Colonic mucosa (tissue), 4 donors: ENCODE results near the gene LDLRAD2. TPM values are rescaled to one million over a fixed set of nuclear protein-coding genes. Genes with fewer than 3 reads are reported as not detected.

Source experiments
- DNase-seq: peaks from one replicate; pipeline ENCODE4 v3.0.0-alpha.2; 2020
- H3K27ac ChIP-seq: fragments of 200-600 bp; one replicate; pipeline ENCODE4 v1.8.0; 2021
- H3K27me3 ChIP-seq: fragments of 200-600 bp; one replicate; pipeline ENCODE4 v1.8.0; 2021
- H3K36me3 ChIP-seq: fragments of 200-600 bp; one replicate; pipeline ENCODE4 v1.8.0; 2021
- H3K4me1 ChIP-seq: fragments of 200-600 bp; one replicate; pipeline ENCODE4 v1.8.0; 2021; ENCODE audit warnings: mild to moderate bottlenecking
- H3K4me3 ChIP-seq: fragments of 200-600 bp; one replicate; pipeline ENCODE4 v1.8.0; 2021
- H3K9ac ChIP-seq, 2 donors: one replicate each; pipeline ENCODE4 v1.7.0; 2013; ENCODE audit warnings: control low read depth in 2 of 2, low read depth in 2 of 2, low read length in 2 of 2
- H3K9me3 ChIP-seq: fragments of 200-600 bp; one replicate; pipeline ENCODE4 v1.8.0; 2021
- CTCF ChIP-seq: fragments of 200-600 bp; IDR thresholded peaks from one replicate; pipeline ENCODE4 v1.8.0; 2022; ENCODE audit warnings: antibody characterized with exemption, mild to moderate bottlenecking
- intact Hi-C: fragments of 100-400 bp; cut with DNase I; formaldehyde crosslinking; loops from one replicate; pipeline ENCODE4 v1.14.1; 2022
- total RNA-seq, 2 donors: library from RNA; stranded (reverse); fragmentation: NEBNext Ultra II Directional in 1 of 2; extraction: Animal tissue kit (Norgen Biotek cat#: 25700) in 1 of 2; gene quantifications; one replicate each; pipeline ENCODE4 v1.2.1, GENCODE V29; 2021
- donor health status: healthy.
- donor health status: DM: no; HTN: no; CAD: no.
- donor health status: DM: no; HTN: no; CAD: no.

The LDLRAD2 gene
- total RNA-seq, 2 donors from 2014 or later, result 0.08 to 0.25 TPM

DNA sequence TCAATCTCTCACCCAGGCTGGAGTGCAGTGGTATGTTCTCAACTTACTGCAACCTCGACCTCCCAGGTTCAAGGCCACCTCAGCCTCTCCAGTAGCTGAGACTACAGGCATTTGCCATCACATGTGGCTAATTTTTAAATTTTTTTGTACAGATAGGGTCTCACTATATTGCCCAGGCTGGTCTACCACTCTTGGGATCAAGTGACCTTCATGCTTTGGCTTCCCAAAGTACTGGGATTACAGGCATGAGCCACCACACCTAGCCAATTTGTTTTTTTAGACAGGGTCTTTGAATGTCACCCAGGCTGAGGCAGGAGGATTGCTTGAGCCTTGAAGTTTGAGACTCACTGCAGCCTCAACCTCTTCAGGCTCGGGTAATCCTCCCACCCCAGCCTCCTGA is 19.0 kb upstream of the LDLRAD2 start:
- Histone ChIP-seq H3K36me3 (no peaks in the 10 kb centered on the region), H3K4me1 (no peaks in the 10 kb centered on the region), H3K9ac (no peak overlapping the region), H3K27me3 (no peaks in the 10 kb centered on the region), H3K4me3 (no peak overlapping the region), H3K27ac (no peak overlapping the region), H3K9me3 (no peaks in the 10 kb centered on the region)
- intact Hi-C loops, result no loop called here
- DNase-seq, result no peak
- TF ChIP-seq CTCF, result no peak

DNA sequence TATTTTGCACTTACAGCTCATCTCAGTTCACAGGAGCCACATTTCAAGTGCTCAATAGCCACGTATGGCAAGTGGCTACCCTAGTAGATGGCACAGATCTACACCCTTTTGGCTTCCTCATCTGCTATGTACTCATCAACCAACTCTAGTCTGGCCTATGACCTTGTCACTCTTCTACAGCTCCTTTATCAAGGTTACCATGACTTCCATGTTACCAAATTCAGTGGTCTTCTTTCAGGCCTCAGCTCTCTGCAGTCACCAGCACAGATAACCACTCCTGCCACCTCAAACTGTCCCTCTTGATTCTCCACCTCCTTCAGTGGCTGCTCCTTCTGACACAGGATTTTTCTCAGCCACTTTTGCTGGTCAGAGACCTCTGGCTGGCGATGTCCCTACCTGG is 17.4 kb upstream of the LDLRAD2 start:
- H3K4me1 ChIP-seq, result no peaks in the 10 kb centered on the region
- H3K27ac ChIP-seq, result no peak overlapping the region
- no peaks in the 10 kb centered on the region for H3K36me3 ChIP-seq
- DNase-seq, result no peak
- no peak overlapping the region for H3K4me3 ChIP-seq
- H3K9ac ChIP-seq, result no peak overlapping the region
- intact Hi-C loops, result no loop called here
- TF ChIP-seq CTCF, result no peak
- no peaks in the 10 kb centered on the region for H3K9me3 ChIP-seq
- no peaks in the 10 kb centered on the region for H3K27me3 ChIP-seq

DNA sequence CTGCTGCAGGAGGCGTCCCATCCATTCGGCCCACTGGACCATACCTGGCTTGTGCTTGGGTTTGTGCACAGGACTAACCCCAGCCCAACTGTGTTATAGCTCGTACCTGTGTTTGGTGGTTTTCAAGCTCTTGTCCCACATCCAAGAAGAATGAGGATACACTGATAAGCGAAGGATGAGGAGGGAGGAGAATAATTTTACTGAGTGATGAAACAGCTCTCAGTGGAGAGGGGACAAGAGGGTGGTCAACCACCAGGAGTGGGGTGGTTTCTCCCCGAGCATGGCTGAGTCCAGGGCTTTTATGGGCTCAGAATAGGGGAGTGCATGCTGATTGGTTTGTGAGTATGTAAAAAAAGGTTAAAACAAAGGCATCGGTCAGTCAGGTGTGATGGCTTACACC is 17.0 kb upstream of the LDLRAD2 start:
- no peaks in the 10 kb centered on the region for H3K36me3 ChIP-seq
- H3K4me1 ChIP-seq, result no peaks in the 10 kb centered on the region
- no peak for TF ChIP-seq CTCF
- H3K9ac ChIP-seq, result no peak overlapping the region
- DNase-seq, result no peak
- H3K9me3 ChIP-seq, result no peaks in the 10 kb centered on the region
- no peak overlapping the region for H3K27ac ChIP-seq
- no peaks in the 10 kb centered on the region for H3K27me3 ChIP-seq
- no peak overlapping the region for H3K4me3 ChIP-seq
- intact Hi-C loops, result no loop called here

DNA sequence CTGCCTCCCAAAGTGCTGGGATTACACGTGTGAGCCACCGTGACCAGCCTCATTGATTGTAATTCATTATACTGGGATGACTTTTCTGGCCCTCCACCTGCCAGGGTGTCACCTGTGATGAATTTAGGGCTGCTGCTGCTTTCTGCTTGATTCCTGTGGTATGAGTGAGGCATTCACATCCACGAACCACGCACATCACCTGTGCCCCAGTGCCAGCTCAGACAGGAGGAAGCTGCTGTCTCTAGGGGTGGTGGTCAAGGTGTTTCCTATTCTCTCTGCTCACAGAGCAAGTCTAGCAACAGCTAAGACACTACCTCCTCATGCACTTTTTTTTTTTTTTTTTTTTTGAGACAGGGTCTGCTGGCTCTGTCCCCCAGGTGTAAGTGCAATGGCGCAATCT is 12.3 kb upstream of the LDLRAD2 start:
- no peak overlapping the region for H3K27ac ChIP-seq
- no peaks in the 10 kb centered on the region for H3K27me3 ChIP-seq
- H3K9me3 ChIP-seq, result no peaks in the 10 kb centered on the region
- no peak for DNase-seq
- intact Hi-C loops, result no loop called here
- H3K4me1 ChIP-seq, result no peaks in the 10 kb centered on the region
- no peak overlapping the region for H3K4me3 ChIP-seq
- no peak for TF ChIP-seq CTCF
- H3K36me3 ChIP-seq, result no peaks in the 10 kb centered on the region
- no peak overlapping the region for H3K9ac ChIP-seq

DNA sequence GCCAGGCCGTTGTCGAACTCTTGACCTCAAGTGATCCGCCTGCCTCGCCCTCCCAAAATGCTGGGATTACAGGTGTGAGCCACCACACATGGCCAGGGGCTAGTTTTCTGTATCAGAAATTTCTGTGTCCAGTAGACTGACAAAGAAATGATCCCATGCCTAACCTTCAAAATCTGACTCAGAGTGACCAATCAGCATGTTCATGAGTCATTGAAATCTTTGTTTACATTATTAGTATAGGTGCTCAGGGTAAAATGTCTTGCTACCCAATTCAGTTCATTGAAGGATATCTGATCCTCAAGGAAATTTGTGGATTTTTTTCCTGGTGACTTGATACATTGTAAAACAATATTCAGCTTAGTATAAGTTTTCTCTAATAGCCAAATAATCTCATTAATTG is 11.0 kb upstream of the LDLRAD2 start:
- TF ChIP-seq CTCF, result no peak
- no peak overlapping the region for H3K9ac ChIP-seq
- DNase-seq, result no peak
- no peaks in the 10 kb centered on the region for H3K36me3 ChIP-seq
- no peak overlapping the region for H3K4me3 ChIP-seq
- H3K27ac ChIP-seq, result no peak overlapping the region
- no peaks in the 10 kb centered on the region for H3K4me1 ChIP-seq
- intact Hi-C loops, result no loop called here
- H3K27me3 ChIP-seq, result no peaks in the 10 kb centered on the region
- H3K9me3 ChIP-seq, result no peaks in the 10 kb centered on the region

DNA sequence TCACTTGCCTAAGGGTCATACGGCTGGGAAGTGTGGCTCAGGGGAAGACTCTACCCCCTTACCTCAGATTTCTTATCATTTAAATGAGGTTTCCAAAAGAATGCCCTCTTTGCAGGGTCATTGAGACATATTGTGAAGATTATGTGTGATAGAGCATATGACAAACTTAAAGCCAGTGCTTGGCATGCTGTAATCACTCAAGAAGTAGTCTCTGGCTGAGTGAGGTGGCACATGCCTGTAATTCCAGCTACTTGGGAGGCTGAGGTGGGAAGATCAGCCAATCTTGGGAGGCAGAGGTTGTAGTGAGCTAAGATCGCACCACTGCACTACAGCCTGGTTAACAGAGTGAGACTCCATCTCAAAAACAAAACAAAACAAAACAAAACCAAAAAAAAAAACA is 7.5 kb upstream of the LDLRAD2 start:
- H3K4me3 ChIP-seq, result no peak overlapping the region
- no peaks in the 10 kb centered on the region for H3K9me3 ChIP-seq
- no peaks in the 10 kb centered on the region for H3K4me1 ChIP-seq
- H3K9ac ChIP-seq, result no peak overlapping the region
- intact Hi-C loops, result no loop called here
- H3K27ac ChIP-seq, result no peak overlapping the region
- no peak for TF ChIP-seq CTCF
- no peaks in the 10 kb centered on the region for H3K27me3 ChIP-seq
- H3K36me3 ChIP-seq, result no peaks in the 10 kb centered on the region
- no peak for DNase-seq
